Measurements from ENCODE around the gene CASP2. TPM values are rescaled to one million over a fixed set of nuclear protein-coding genes. Genes with fewer than 3 reads are reported as not detected.

CASP2 gene
- polyA plus RNA-seq, 1 donor (not counting 4 experiments of a cell fraction or from before 2014, with no cell fraction given), result 12.8 TPM

- H2AFZ ChIP-seq (ENCODE audit: control insufficient read depth, low read length), result no peak overlapping the region
- H3K36me3 ChIP-seq (ENCODE audit: control insufficient read depth in 2 of 2, extremely low read depth in 1 of 2, insufficient read depth in 2 of 2, low read length in 2 of 2), result no peaks in the 10 kb centered on the region
- H3K9me3 ChIP-seq (ENCODE audit: control insufficient read depth, low read depth, low read length), result no peaks in the 10 kb centered on the region
- no peak overlapping the region for H3K4me3 ChIP-seq (ENCODE audit: control insufficient read depth in 2 of 3, extremely low read depth in 1 of 3, insufficient read depth in 2 of 3, low read depth in 1 of 3, low read length in 3 of 3)
- no peak overlapping the region for H3K27ac ChIP-seq (ENCODE audit: control insufficient read depth, insufficient read depth, low read length)
- DNase-seq (ENCODE audit: low read depth, low spot score) (no peak), FAIRE-seq (peak; percentile 26)
- TF ChIP-seq EZH2 (IDR thresholded peaks at IDR 0.05; ENCODE audit: low read length) (no peak), CTCF (optimal IDR thresholded peaks at IDR 0.05 in 1 of 3, IDR thresholded peaks at IDR 0.05 in 1 of 3, conservative IDR thresholded peaks at IDR 0.05 in 1 of 3; ENCODE audit: extremely low read depth in 1 of 3, insufficient read depth in 2 of 3, low read length in 3 of 3) (no peak)
- no peak overlapping the region for H3K4me2 ChIP-seq (ENCODE audit: control insufficient read depth, extremely low read depth, insufficient read depth, low read depth, low read length)
- dilution Hi-C loops (cut with MboI; ENCODE audit: extremely low pct_ligation_motif_present, low sequenced_read_pairs), result no loop called here
- H3K27me3 ChIP-seq (ENCODE audit: control insufficient read depth, extremely low read depth, insufficient read depth, low read length), result no peaks in the 10 kb centered on the region
- H3K9ac ChIP-seq (ENCODE audit: control insufficient read depth, extremely low read depth, insufficient read depth, low read length), result no peak overlapping the region
- no peaks in the 10 kb centered on the region for H4K20me1 ChIP-seq (ENCODE audit: control insufficient read depth, extremely low read depth, insufficient read depth, low read length)
- H3K4me1 ChIP-seq (ENCODE audit: control insufficient read depth, extremely low read depth, insufficient read depth, low read length), result peaks cover 7% of the 10 kb centered on the region
- no peaks in the 10 kb centered on the region for H3K9me1 ChIP-seq (ENCODE audit: control insufficient read depth, extremely low read depth, insufficient read depth, low read length)
- peaks cover 14% of the 10 kb centered on the region for H3K79me2 ChIP-seq (ENCODE audit: control insufficient read depth, insufficient read depth, low read length)
Observed at GRCh38 chr7:143259765-143260164, 28.4 kb upstream of the CASP2 start.

GRCh38 chr7:143261901-143262300 is 26.2 kb upstream of the CASP2 start:
- FAIRE-seq (no peak), DNase-seq (ENCODE audit: low read depth, low spot score) (no peak)
- Histone ChIP-seq H3K9me1 (ENCODE audit: control insufficient read depth, extremely low read depth, insufficient read depth, low read length) (no peaks in the 10 kb centered on the region), H2AFZ (ENCODE audit: control insufficient read depth, low read length) (no peak overlapping the region), H3K4me3 (ENCODE audit: control insufficient read depth in 2 of 3, extremely low read depth in 1 of 3, insufficient read depth in 2 of 3, low read depth in 1 of 3, low read length in 3 of 3) (no peak overlapping the region), H4K20me1 (ENCODE audit: control insufficient read depth, extremely low read depth, insufficient read depth, low read length) (no peaks in the 10 kb centered on the region), H3K36me3 (ENCODE audit: control insufficient read depth in 2 of 2, extremely low read depth in 1 of 2, insufficient read depth in 2 of 2, low read length in 2 of 2) (peaks cover 1 to 2% of the 10 kb centered on the region in 2 experiments), H3K4me2 (ENCODE audit: control insufficient read depth, extremely low read depth, insufficient read depth, low read depth, low read length) (no peak overlapping the region), H3K79me2 (ENCODE audit: control insufficient read depth, insufficient read depth, low read length) (peaks cover 20% of the 10 kb centered on the region), H3K4me1 (ENCODE audit: control insufficient read depth, extremely low read depth, insufficient read depth, low read length) (peaks cover 7% of the 10 kb centered on the region), H3K9ac (ENCODE audit: control insufficient read depth, extremely low read depth, insufficient read depth, low read length) (no peak overlapping the region), H3K9me3 (ENCODE audit: control insufficient read depth, low read depth, low read length) (no peaks in the 10 kb centered on the region), H3K27ac (ENCODE audit: control insufficient read depth, insufficient read depth, low read length) (no peak overlapping the region), H3K27me3 (ENCODE audit: control insufficient read depth, extremely low read depth, insufficient read depth, low read length) (no peaks in the 10 kb centered on the region)
- dilution Hi-C loops (cut with MboI; ENCODE audit: extremely low pct_ligation_motif_present, low sequenced_read_pairs), result no loop called here
- TF ChIP-seq EZH2 (IDR thresholded peaks at IDR 0.05; ENCODE audit: low read length), result no peak
- TF ChIP-seq CTCF (optimal IDR thresholded peaks at IDR 0.05 in 1 of 3, IDR thresholded peaks at IDR 0.05 in 1 of 3, conservative IDR thresholded peaks at IDR 0.05 in 1 of 3; ENCODE audit: extremely low read depth in 1 of 3, insufficient read depth in 2 of 3, low read length in 3 of 3), result no peak

Measured in keratinocyte (primary cell).